CD4-positive, alpha-beta T cell (primary cell): Measurements from ENCODE around the gene CEP57L1. TPM values are rescaled to one million over a fixed set of nuclear protein-coding genes. Genes with fewer than 3 reads are reported as not detected.
"Not testable (repeated sequence)": the region's sequence is repeated elsewhere in the genome, so short reads cannot be mapped to it uniquely, and the experiment has no call there.

ENCODE experiments used
- ATAC-seq: fragments of 200-7000 bp; cut with Tn5 transposase; one replicate; pipeline ENCODE4 v1.10.0; 2022; ENCODE audit warnings: mild to moderate bottlenecking; ENCODE audit not compliant: poor library complexity
- CTCF ChIA-PET: fragments of 350-600 bp; sonication (Branson Sonifier 250); formaldehyde crosslinking; loops from one replicate; lab custom pipeline; 2021; ENCODE audit warnings: antibody characterized with exemption, inconsistent platforms; lab: Charles Lee
- POLR2A ChIA-PET: fragments of 350-600 bp; sonication (Branson Sonifier 250); formaldehyde crosslinking; loops from one replicate; lab custom pipeline; 2021; ENCODE audit warnings: antibody characterized with exemption, inconsistent platforms; lab: Charles Lee
- DNase-seq, 14 experiments: peaks; one replicate each; pipeline ENCODE4 v3.0.0-alpha.2; 2013 to 2020; ENCODE audit warnings: mixed read lengths in 2 of 14
- H3K27ac ChIP-seq, 2 donors: one replicate each; pipeline versions ENCODE4 v1.5.1 to v1.7.0; 2013; ENCODE audit warnings: low read length in 2 of 2, low read depth in 1 of 2, mild to moderate bottlenecking in 1 of 2
- H3K27me3 ChIP-seq, 2 experiments: 1 replicate in 1 of 2; 2 replicates in 1 of 2; pipeline versions ENCODE4 v1.6.1 to v1.7.0; 2013; ENCODE audit warnings: low read length in 2 of 2, control low read depth in 1 of 2, mild to moderate bottlenecking in 1 of 2, moderate library complexity in 1 of 2; ENCODE audit not compliant: insufficient read depth in 2 of 2, control insufficient read depth in 1 of 2
- H3K36me3 ChIP-seq: one replicate; pipeline ENCODE4 v1.6.1; 2013; ENCODE audit warnings: low read length, control low read depth; ENCODE audit not compliant: insufficient read depth
- H3K4me1 ChIP-seq: one replicate; pipeline ENCODE4 v1.6.1; 2013; ENCODE audit warnings: low read length, control low read depth; ENCODE audit not compliant: insufficient read depth
- H3K4me3 ChIP-seq: one replicate; pipeline ENCODE4 v1.5.1; 2013; ENCODE audit warnings: mild to moderate bottlenecking, low read length, moderate library complexity
- H3K9me3 ChIP-seq, 2 experiments: 1 replicate in 1 of 2; 2 replicates in 1 of 2; pipeline versions ENCODE4 v1.6.1 to v1.7.0; 2013; ENCODE audit warnings: low read length in 2 of 2, mild to moderate bottlenecking in 2 of 2, control low read depth in 1 of 2, moderate library complexity in 1 of 2; ENCODE audit not compliant: control insufficient read depth in 1 of 2, insufficient read depth in 1 of 2
- H3K27ac Mint-ChIP-seq: one replicate; pipeline ENCODE4 v1.8.0; 2020; ENCODE audit warnings: mixed read lengths
- H3K27me3 Mint-ChIP-seq: one replicate; pipeline ENCODE4 v1.8.0; 2021; ENCODE audit warnings: mixed read lengths
- H3K36me3 Mint-ChIP-seq: one replicate; pipeline ENCODE4 v1.8.0; 2021; ENCODE audit warnings: low read depth, mixed read lengths
- H3K4me1 Mint-ChIP-seq: one replicate; pipeline ENCODE4 v1.8.0; 2021; ENCODE audit warnings: low read depth, mixed read lengths
- H3K4me3 Mint-ChIP-seq: one replicate; pipeline ENCODE4 v1.8.0; 2020; ENCODE audit warnings: mild to moderate bottlenecking, mixed read lengths
- H3K9me3 Mint-ChIP-seq: one replicate; pipeline ENCODE4 v1.8.0; 2020; ENCODE audit warnings: mixed read lengths
- CTCF ChIP-seq: fragments of 200-600 bp; IDR thresholded peaks from one replicate; pipeline ENCODE4 v1.8.0; 2022; ENCODE audit warnings: antibody characterized with exemption, mild to moderate bottlenecking
- intact Hi-C, 2 experiments: fragments of 100-400 bp; cut with DNase I in 1 of 2; cut with micrococcal nuclease in 1 of 2; formaldehyde crosslinking; loops; one replicate each; pipeline versions ENCODE4 v1.15.1 to v1.9.0; 2023 to 2025; cut with DNase I, micrococcal nuclease
- total RNA-seq, 174 experiments: library from RNA in 2 of 174; stranded (reverse) in 2 of 174; gene quantifications; one replicate each; pipeline ENCODE4 v1.2.3 and lab custom pipeline; 2021 to 2026

CEP57L1 gene
- total RNA-seq, 2 experiments from 2014 or later = 3.8 to 4.8 TPM

- Mint-ChIP-seq H3K9me3 (no peaks in the 10 kb centered on the region), H3K36me3 (no peaks in the 10 kb centered on the region), H3K4me1 (peaks cover 14% of the 10 kb centered on the region), H3K27ac (no peak overlapping the region), H3K27me3 (no peaks in the 10 kb centered on the region), H3K4me3 (no peak overlapping the region)
- no peak for TF ChIP-seq CTCF
- DNase-seq (no peak), ATAC-seq (no peak)
- Histone ChIP-seq H3K9me3 (no peaks in the 10 kb centered on the region), H3K4me1 (no peaks in the 10 kb centered on the region), H3K27ac (no peak overlapping the region), H3K27me3 (no peaks in the 10 kb centered on the region), H3K4me3 (no peak overlapping the region), H3K36me3 (no peaks in the 10 kb centered on the region)
- CTCF ChIA-PET = no interaction called here
- intact Hi-C loops = no loop called here
- POLR2A ChIA-PET = no interaction called here
These were observed 11.7 kb upstream of the CEP57L1 start for GRCh38 chr6:109083657-109084056.

GRCh38 chr6:109084146-109084545 lies 11.2 kb upstream of the CEP57L1 start:
- H3K4me1 ChIP-seq, H3K4me3 Mint-ChIP-seq, H3K4me3 ChIP-seq, H3K36me3 Mint-ChIP-seq, H3K9me3 ChIP-seq, H3K27ac Mint-ChIP-seq, H3K27me3 Mint-ChIP-seq, DNase-seq, H3K27me3 ChIP-seq, POLR2A ChIA-PET, H3K36me3 ChIP-seq, H3K9me3 Mint-ChIP-seq, H3K27ac ChIP-seq, intact Hi-C loops, ATAC-seq: not testable (repeated sequence)
- CTCF ChIA-PET = interaction anchor here (1.2 kb wide), 1 partner anchor 542 kb away, joined by 3 read pairs; no protein-coding TSS in a partner anchor
- peaks cover 19% of the 10 kb centered on the region for H3K4me1 Mint-ChIP-seq

- no peaks in the 10 kb centered on the region for H3K27me3 ChIP-seq
- H3K36me3 ChIP-seq = no peaks in the 10 kb centered on the region
- intact Hi-C loops = no loop called here
- H3K4me1 Mint-ChIP-seq = peaks cover 55% of the 10 kb centered on the region
- H3K27ac Mint-ChIP-seq = no peak overlapping the region
- no peaks in the 10 kb centered on the region for H3K27me3 Mint-ChIP-seq
- no peak overlapping the region for H3K4me3 Mint-ChIP-seq
- H3K9me3 Mint-ChIP-seq = no peaks in the 10 kb centered on the region
- ATAC-seq (no peak), DNase-seq (no peak)
- peaks cover 7% of the 10 kb centered on the region for H3K4me1 ChIP-seq
- H3K27ac ChIP-seq = no peak overlapping the region
- H3K36me3 Mint-ChIP-seq = no peaks in the 10 kb centered on the region
- ChIA-PET CTCF (interaction anchor here (0.6 kb wide), 1 partner anchor 790 kb away, joined by 3 read pairs; no protein-coding TSS in a partner anchor), POLR2A (no interaction called here)
- H3K9me3 ChIP-seq = no peaks in the 10 kb centered on the region
- TF ChIP-seq CTCF = no peak
- no peak overlapping the region for H3K4me3 ChIP-seq
These were observed 7.5 kb upstream of the CEP57L1 start for GRCh38 chr6:109087661-109088264.

GRCh38 chr6:109088995-109089394 lies 6.3 kb upstream of the CEP57L1 start:
- H3K4me3 Mint-ChIP-seq = no peak overlapping the region
- no peaks in the 10 kb centered on the region for H3K27me3 Mint-ChIP-seq
- H3K36me3 Mint-ChIP-seq = peaks cover 4% of the 10 kb centered on the region
- TF ChIP-seq CTCF = no peak
- no peaks in the 10 kb centered on the region for H3K9me3 Mint-ChIP-seq
- CTCF ChIA-PET = no interaction called here
- H3K36me3 ChIP-seq = no peaks in the 10 kb centered on the region
- peaks cover 65% of the 10 kb centered on the region for H3K4me1 Mint-ChIP-seq
- H3K4me1 ChIP-seq = peaks cover 7% of the 10 kb centered on the region
- no peak overlapping the region for H3K4me3 ChIP-seq
- no peak for DNase-seq
- H3K27me3 ChIP-seq = no peaks in the 10 kb centered on the region
- POLR2A ChIA-PET = interaction anchor here (1.3 kb wide), 1 partner anchor 530 kb away, joined by 3 read pairs; no protein-coding TSS in a partner anchor
- ATAC-seq = no peak
- H3K27ac Mint-ChIP-seq = no peak overlapping the region
- intact Hi-C loops = no loop called here
- H3K9me3 ChIP-seq = no peaks in the 10 kb centered on the region
- H3K27ac ChIP-seq = no peak overlapping the region
